CD14-positive monocyte (primary cell): ENCODE data around the gene MLYCD. TPM values are rescaled to one million over a fixed set of nuclear protein-coding genes. Genes with fewer than 3 reads are reported as not detected.
A peak's percentile ranks its signal among the peaks of the same experiment; 100 is the strongest.

Experiments
- DNase-seq, 3 donors: peaks; one replicate each; pipeline ENCODE4 v3.0.0-alpha.2; 2011 to 2022
- H2AFZ ChIP-seq: 2 replicates; pipeline ENCODE4 v1.6.0; 2012; ENCODE audit warnings: mild to moderate bottlenecking, low read depth, low read length, inconsistent platforms; ENCODE audit not compliant: insufficient read depth, poor library complexity, severe bottlenecking
- H3K27ac ChIP-seq, 2 donors: 1 replicate in 1 of 2; 2 replicates in 1 of 2; pipeline ENCODE4 v1.5.1; 2012 to 2013; ENCODE audit warnings: low read length in 2 of 2, control low read depth in 1 of 2, inconsistent platforms in 1 of 2, low read depth in 1 of 2, mild to moderate bottlenecking in 1 of 2
- H3K27me3 ChIP-seq, 2 donors: one replicate each; pipeline versions ENCODE4 v1.6.0 to v1.6.1; 2011 to 2013; ENCODE audit warnings: low read length in 2 of 2; ENCODE audit not compliant: control insufficient read depth in 2 of 2, insufficient read depth in 2 of 2
- H3K36me3 ChIP-seq, 2 donors: replicated peaks in 1 of 2; 1 replicate in 1 of 2; 2 replicates in 1 of 2; pipeline versions ENCODE4 v1.5.1 to v1.6.1; 2012 to 2013; ENCODE audit warnings: low read length in 2 of 2, control low read depth in 1 of 2, inconsistent platforms in 1 of 2, mild to moderate bottlenecking in 1 of 2; ENCODE audit not compliant: insufficient read depth in 2 of 2, control insufficient read depth in 1 of 2
- H3K4me1 ChIP-seq, 2 donors: 1 replicate in 1 of 2; 2 replicates in 1 of 2; pipeline versions ENCODE4 v1.5.1 to v1.6.1; 2012 to 2013; ENCODE audit warnings: low read length in 2 of 2, control low read depth in 1 of 2, inconsistent platforms in 1 of 2, mild to moderate bottlenecking in 1 of 2, moderate library complexity in 1 of 2; ENCODE audit not compliant: insufficient read depth in 2 of 2, control insufficient read depth in 1 of 2
- H3K4me2 ChIP-seq: replicated peaks from 2 replicates; pipeline ENCODE3; 2012; ENCODE audit warnings: low read length, moderate library complexity, mild to moderate bottlenecking; ENCODE audit not compliant: poor library complexity, severe bottlenecking; ENCODE audit errors: extremely low read depth
- H3K4me3 ChIP-seq, 3 experiments: fragments of 200-600 bp in 1 of 3; sonication (generic) in 1 of 3; replicated peaks in 1 of 3; 1 replicate in 2 of 3; 2 replicates in 1 of 3; pipeline ENCODE4 v1.5.1; 2011 to 2013; ENCODE audit warnings: low read length in 3 of 3, mild to moderate bottlenecking in 3 of 3, control low read depth in 2 of 3, low read depth in 2 of 3, inconsistent platforms in 1 of 3, moderate library complexity in 1 of 3
- H3K79me2 ChIP-seq: 2 replicates; pipeline ENCODE4 v1.6.0; 2012; ENCODE audit warnings: mild to moderate bottlenecking, control low read depth, inconsistent platforms, low read length, moderate library complexity; ENCODE audit not compliant: insufficient read depth
- H3K9ac ChIP-seq: 2 replicates; pipeline ENCODE4 v1.6.0; 2017; ENCODE audit warnings: low read length, mild to moderate bottlenecking; ENCODE audit not compliant: insufficient read depth, poor library complexity, severe bottlenecking
- H3K9me3 ChIP-seq, 2 donors: replicated peaks in 1 of 2; 1 replicate in 1 of 2; 2 replicates in 1 of 2; pipeline versions ENCODE4 v1.5.1 to v1.6.1; 2012 to 2013; ENCODE audit warnings: low read length in 2 of 2, control low read depth in 1 of 2; ENCODE audit not compliant: control insufficient read depth in 1 of 2, insufficient read depth in 1 of 2
- H4K20me1 ChIP-seq: 2 replicates; pipeline ENCODE4 v1.6.0; 2012; ENCODE audit warnings: mild to moderate bottlenecking, low read length, control low read depth, moderate library complexity; ENCODE audit not compliant: insufficient read depth
- H3K27ac Mint-ChIP-seq, 7 donors: one replicate each; pipeline ENCODE4 v1.8.0; 2020; ENCODE audit warnings: mild to moderate bottlenecking in 7 of 7, mixed read lengths in 7 of 7, moderate library complexity in 6 of 7, inconsistent platforms in 2 of 7
- H3K27me3 Mint-ChIP-seq, 3 donors: one replicate each; pipeline ENCODE4 v1.8.0; 2021 to 2022; ENCODE audit warnings: low read depth in 3 of 3, mild to moderate bottlenecking in 3 of 3, mixed read lengths in 3 of 3, moderate library complexity in 3 of 3, inconsistent platforms in 1 of 3
- H3K36me3 Mint-ChIP-seq, 2 donors: one replicate each; pipeline ENCODE4 v1.8.0; 2020; ENCODE audit warnings: mixed read lengths in 2 of 2, inconsistent platforms in 1 of 2, mild to moderate bottlenecking in 1 of 2
- H3K4me1 Mint-ChIP-seq: one replicate; pipeline ENCODE4 v1.8.0; 2020; ENCODE audit warnings: mild to moderate bottlenecking, mixed read lengths
- H3K4me3 Mint-ChIP-seq, 2 donors: one replicate each; pipeline ENCODE4 v1.8.0; 2020; ENCODE audit warnings: mild to moderate bottlenecking in 2 of 2, mixed read lengths in 2 of 2, moderate library complexity in 1 of 2
- H3K9me3 Mint-ChIP-seq, 7 donors: one replicate each; pipeline ENCODE4 v1.8.0; 2020 to 2022; ENCODE audit warnings: mixed read lengths in 7 of 7, mild to moderate bottlenecking in 6 of 7, moderate library complexity in 6 of 7, inconsistent platforms in 2 of 7
- CTCF ChIP-seq: fragments of 200-600 bp; IDR thresholded peaks from one replicate; pipeline ENCODE4 v1.8.0; 2022; ENCODE audit warnings: antibody characterized with exemption, mild to moderate bottlenecking
- WGBS: methylation state at CpG from one replicate; pipeline ENCODE4 v1.1.5; 2013; ENCODE audit warnings: missing lambda C conversion rate; ENCODE audit not compliant: insufficient coverage; 5-methylcytosine and 5-hydroxymethylcytosine counted together
- intact Hi-C, 2 donors: fragments of 100-400 bp; cut with micrococcal nuclease; formaldehyde crosslinking; loops; one replicate each; pipeline versions ENCODE4 v1.15.0 to v1.15.1; 2023
- polyA plus RNA-seq, 3 donors: library from polyadenylated mRNA; depleted of rRNA in 1 of 3; unstranded in 2 of 3; stranded (reverse) in 1 of 3; fragments of 300-500 nt in 2 of 3; fragments of >200 nt in 1 of 3; fragmentation: Illumina TruSeq in 2 of 3; gene quantifications; 1 replicate in 2 of 3; 2 replicates in 1 of 3; pipeline ENCODE4 v1.2.3, GENCODE V29; 2012 to 2021

MLYCD gene
- polyA plus RNA-seq, 3 donors: 1.2 to 2.4 (median 1.3) TPM

- H3K9ac ChIP-seq: no peak overlapping the region
- Mint-ChIP-seq H3K4me1 (no peaks in the 10 kb centered on the region), H3K27me3 (no peaks in the 10 kb centered on the region), H3K27ac (no peak overlapping the region), H3K4me3 (no peak overlapping the region), H3K36me3 (peaks cover 88 to 99% of the 10 kb centered on the region in 2 donors), H3K9me3 (peaks cover 0 to 5% (median 2%) of the 10 kb centered on the region in 7 donors)
- intact Hi-C loops: no loop called here
- no peaks in the 10 kb centered on the region for H3K27me3 ChIP-seq
- DNase-seq: no peak
- no peaks in the 10 kb centered on the region for H3K4me1 ChIP-seq
- H2AFZ ChIP-seq: no peak overlapping the region
- 98% methylated on average over 11 of the region's 14 CpGs for WGBS
- no peaks in the 10 kb centered on the region for H3K79me2 ChIP-seq
- TF ChIP-seq CTCF: no peak
- no peaks in the 10 kb centered on the region for H3K9me3 ChIP-seq
- peaks cover 4% of the 10 kb centered on the region for H4K20me1 ChIP-seq
- peaks cover 86 to 95% of the 10 kb centered on the region in 2 donors for H3K36me3 ChIP-seq
- no peak overlapping the region for H3K4me3 ChIP-seq
- no peak overlapping the region for H3K27ac ChIP-seq
- no peak overlapping the region for H3K4me2 ChIP-seq
Observed at GRCh38 chr16:83915491-83915890, 16.6 kb downstream of the MLYCD start.

- peaks cover 4% of the 10 kb centered on the region for H4K20me1 ChIP-seq
- H3K9me3 ChIP-seq: no peaks in the 10 kb centered on the region
- Mint-ChIP-seq H3K4me1 (no peaks in the 10 kb centered on the region), H3K4me3 (no peak overlapping the region), H3K27me3 (no peaks in the 10 kb centered on the region), H3K36me3 (peaks cover 77 to 90% of the 10 kb centered on the region in 2 donors), H3K27ac (peak overlapping the region in 2 of 7 donors; percentile 6 to 69), H3K9me3 (peaks cover 0 to 5% (median 2%) of the 10 kb centered on the region in 7 donors)
- TF ChIP-seq CTCF: no peak
- H3K4me3 ChIP-seq: no peak overlapping the region
- no peaks in the 10 kb centered on the region for H3K79me2 ChIP-seq
- H3K36me3 ChIP-seq: peaks cover 70 to 87% of the 10 kb centered on the region in 2 donors
- WGBS: 97% methylated on average over 51 of the region's 51 CpGs
- intact Hi-C loops: no loop called here
- H3K9ac ChIP-seq: no peak overlapping the region
- H3K4me1 ChIP-seq: no peaks in the 10 kb centered on the region
- H3K27ac ChIP-seq: no peak overlapping the region
- no peak overlapping the region for H2AFZ ChIP-seq
- no peak for DNase-seq
- no peaks in the 10 kb centered on the region for H3K27me3 ChIP-seq
- H3K4me2 ChIP-seq: no peak overlapping the region
Observed at GRCh38 chr16:83917152-83918120, 18.5 kb downstream of the MLYCD start.
